Right lobe of liver (tissue), 4 donors: ENCODE data around the gene RAP1GDS1.

Source experiments
- POLR2A ChIP-seq: fragments of 450-650 bp; IDR thresholded peaks from one replicate; pipeline ENCODE4 v1.6.1; 2017; ENCODE audit warnings: antibody characterized with exemption, mild to moderate bottlenecking
- TF ChIP-seq, protein P1 (sequence below), 4 donors: fragments of 200-600 bp in 3 of 4; fragments of 450-650 bp in 1 of 4; IDR thresholded peaks; one replicate each; pipeline versions ENCODE4 v1.5.1 to v1.8.0; 2016 to 2022; ENCODE audit warnings: antibody characterized with exemption in 4 of 4, mild to moderate bottlenecking in 2 of 4
- donor health status: DM: no; HTN: no; CAD: no.
- donor health status: DM: no; HTN: no; CAD: no.
- donor health status: DM: no; HTN: yes; CAD: no.

- TF ChIP-seq, protein P1, sequence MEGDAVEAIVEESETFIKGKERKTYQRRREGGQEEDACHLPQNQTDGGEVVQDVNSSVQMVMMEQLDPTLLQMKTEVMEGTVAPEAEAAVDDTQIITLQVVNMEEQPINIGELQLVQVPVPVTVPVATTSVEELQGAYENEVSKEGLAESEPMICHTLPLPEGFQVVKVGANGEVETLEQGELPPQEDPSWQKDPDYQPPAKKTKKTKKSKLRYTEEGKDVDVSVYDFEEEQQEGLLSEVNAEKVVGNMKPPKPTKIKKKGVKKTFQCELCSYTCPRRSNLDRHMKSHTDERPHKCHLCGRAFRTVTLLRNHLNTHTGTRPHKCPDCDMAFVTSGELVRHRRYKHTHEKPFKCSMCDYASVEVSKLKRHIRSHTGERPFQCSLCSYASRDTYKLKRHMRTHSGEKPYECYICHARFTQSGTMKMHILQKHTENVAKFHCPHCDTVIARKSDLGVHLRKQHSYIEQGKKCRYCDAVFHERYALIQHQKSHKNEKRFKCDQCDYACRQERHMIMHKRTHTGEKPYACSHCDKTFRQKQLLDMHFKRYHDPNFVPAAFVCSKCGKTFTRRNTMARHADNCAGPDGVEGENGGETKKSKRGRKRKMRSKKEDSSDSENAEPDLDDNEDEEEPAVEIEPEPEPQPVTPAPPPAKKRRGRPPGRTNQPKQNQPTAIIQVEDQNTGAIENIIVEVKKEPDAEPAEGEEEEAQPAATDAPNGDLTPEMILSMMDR (IDR thresholded peaks at IDR 0.05): no peak
- TF ChIP-seq POLR2A: no peak
Measured at GRCh38 chr4:98374643-98375042, 113.5 kb downstream of the RAP1GDS1 start.
